22Rv1 (cell line): ENCODE measurements around the gene RFWD3.
A peak's percentile ranks its signal among the peaks of the same experiment; 100 is the strongest.

Source experiments
- H3K27ac ChIP-seq: fragments of 450-650 bp; 2 replicates; pipeline ENCODE4 v1.5.1; 2017
- ZFX ChIP-seq: fragments of 450-650 bp; IDR thresholded peaks from 2 replicates; pipeline ENCODE4 v1.6.1; 2017; ENCODE audit warnings: antibody characterized with exemption, borderline replicate concordance
- TF ChIP-seq, protein P1 (sequence below): fragments of 450-650 bp; IDR thresholded peaks from 2 replicates; pipeline ENCODE4 v1.5.1; 2017; ENCODE audit warnings: mild to moderate bottlenecking

The RFWD3 gene

DNA sequence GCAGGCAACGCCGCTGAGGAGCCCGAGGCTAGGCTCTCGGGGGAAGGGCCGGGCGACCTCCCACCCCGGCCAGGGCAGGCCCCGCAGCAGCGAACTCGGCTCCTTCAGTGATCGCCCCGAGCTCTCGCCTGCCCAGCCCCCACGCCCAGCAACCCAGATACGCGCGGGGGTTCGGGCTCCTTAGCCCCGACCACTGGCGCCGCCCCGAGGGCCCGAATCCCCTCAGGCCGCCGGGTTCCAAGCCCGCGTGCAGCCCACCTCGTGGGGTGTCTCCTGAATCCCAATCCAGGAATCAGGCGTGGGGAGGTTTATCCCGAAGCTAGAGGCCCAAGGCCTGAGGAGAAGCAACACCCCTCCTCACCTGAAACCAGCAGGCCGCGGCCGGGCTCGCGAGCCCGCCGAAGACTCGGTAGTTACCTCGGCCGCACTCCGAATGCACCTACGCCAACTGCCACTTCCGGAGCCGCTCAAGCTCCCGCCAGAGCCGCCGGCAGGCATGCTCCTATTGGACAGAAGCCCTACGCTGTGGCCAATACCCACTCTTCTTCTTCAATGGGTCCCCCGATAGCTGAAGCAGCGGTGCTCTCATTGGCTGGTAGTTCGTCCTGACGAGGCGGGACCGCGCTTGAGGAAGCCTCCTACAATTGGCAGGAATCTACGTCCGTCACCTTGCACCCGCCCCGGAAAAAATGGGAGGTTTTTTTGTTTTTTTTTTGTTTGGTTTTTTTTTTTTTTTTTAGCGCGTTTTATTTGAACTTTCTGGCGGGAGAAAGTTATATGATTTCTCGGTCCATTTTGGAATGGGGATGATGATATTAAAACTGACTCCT, at the start of gene RFWD3:
Gene RFWD3, minus strand, starts transcription at position 453 of the 830 bp plus-strand sequence. CDS start 5,428 bp downstream, outside the sequence.
- H3K27ac ChIP-seq, result peak within 1 kb of the TSS; percentile 80
- no peak for TF ChIP-seq ZFX
- TF ChIP-seq, protein P1, sequence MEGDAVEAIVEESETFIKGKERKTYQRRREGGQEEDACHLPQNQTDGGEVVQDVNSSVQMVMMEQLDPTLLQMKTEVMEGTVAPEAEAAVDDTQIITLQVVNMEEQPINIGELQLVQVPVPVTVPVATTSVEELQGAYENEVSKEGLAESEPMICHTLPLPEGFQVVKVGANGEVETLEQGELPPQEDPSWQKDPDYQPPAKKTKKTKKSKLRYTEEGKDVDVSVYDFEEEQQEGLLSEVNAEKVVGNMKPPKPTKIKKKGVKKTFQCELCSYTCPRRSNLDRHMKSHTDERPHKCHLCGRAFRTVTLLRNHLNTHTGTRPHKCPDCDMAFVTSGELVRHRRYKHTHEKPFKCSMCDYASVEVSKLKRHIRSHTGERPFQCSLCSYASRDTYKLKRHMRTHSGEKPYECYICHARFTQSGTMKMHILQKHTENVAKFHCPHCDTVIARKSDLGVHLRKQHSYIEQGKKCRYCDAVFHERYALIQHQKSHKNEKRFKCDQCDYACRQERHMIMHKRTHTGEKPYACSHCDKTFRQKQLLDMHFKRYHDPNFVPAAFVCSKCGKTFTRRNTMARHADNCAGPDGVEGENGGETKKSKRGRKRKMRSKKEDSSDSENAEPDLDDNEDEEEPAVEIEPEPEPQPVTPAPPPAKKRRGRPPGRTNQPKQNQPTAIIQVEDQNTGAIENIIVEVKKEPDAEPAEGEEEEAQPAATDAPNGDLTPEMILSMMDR, result no peak

DNA sequence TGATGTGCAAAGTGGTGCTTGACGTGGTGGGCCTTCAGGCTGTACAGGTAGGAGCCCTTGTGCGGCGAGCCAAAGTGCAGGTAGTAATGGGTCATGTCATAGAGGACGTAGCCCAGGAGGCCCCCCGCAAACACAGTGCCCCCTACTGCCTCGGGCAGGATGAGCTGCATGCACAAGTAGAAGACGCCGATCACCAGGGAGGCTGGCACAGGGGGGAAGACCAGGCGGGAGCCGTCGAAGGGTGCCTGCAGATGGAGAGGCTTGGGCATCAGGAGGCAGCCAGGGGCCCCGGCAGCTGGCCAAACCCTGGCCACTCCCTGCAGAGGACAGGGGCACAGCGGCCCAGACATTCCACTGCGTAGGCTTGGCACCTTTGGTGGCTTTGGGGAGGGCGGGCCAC, 49.7 kb upstream of the RFWD3 start:
- TF ChIP-seq ZFX, result no peak
- TF ChIP-seq, protein P1, result no peak
- H3K27ac ChIP-seq, result no peak overlapping the region

DNA sequence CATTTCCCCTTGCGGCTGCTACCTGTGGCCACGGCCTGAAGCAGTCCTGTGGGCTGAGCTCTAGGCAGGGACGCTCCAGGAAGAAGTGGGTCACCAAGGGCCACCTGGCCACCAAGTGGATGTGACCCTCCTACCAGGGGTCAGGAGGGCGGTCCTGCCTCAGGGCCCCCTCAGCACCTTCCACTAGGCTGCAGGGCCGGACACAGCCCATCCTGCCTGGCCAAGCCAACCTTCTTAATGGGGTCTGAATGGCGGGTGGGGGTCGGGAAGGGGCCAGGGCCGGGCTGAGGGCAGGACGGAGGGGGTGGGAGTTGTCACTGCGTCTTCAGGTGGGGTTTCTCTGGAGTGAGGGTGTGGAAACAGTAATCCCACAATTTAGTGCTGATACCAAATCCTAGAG, 47.2 kb upstream of the RFWD3 start:
- TF ChIP-seq, protein P1, result no peak
- TF ChIP-seq ZFX, result no peak
- H3K27ac ChIP-seq, result no peak overlapping the region

DNA sequence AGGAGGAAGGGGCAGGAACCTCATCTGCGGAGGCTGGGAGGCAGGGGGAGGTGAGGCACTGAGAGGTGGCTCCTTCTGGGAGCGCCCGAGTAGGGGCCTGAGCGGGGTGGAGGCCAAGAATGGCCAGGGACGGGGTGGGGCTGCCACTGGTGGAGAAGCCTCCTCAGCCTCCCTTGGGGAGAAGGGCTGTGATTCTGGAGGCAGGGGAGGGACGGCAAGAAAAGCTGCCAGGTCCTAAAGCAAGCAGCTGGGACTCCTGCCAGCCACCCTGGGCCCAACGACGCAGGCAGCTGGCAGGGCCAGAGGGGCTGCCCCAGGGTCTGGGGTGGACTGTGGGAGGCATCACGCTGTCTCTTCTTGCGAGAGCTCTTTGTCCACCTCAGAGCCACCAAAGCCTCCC, 46.6 kb upstream of the RFWD3 start:
- no peak overlapping the region for H3K27ac ChIP-seq
- no peak for TF ChIP-seq ZFX
- TF ChIP-seq, protein P1, result no peak

GRCh38 chr16:74711938-74712337, 45.3 kb upstream of the RFWD3 start:
- TF ChIP-seq, protein P1, result no peak
- no peak for TF ChIP-seq ZFX
- no peak overlapping the region for H3K27ac ChIP-seq

GRCh38 chr16:74710401-74710800, 43.7 kb upstream of the RFWD3 start:
- TF ChIP-seq, protein P1, result no peak
- no peak for TF ChIP-seq ZFX

DNA sequence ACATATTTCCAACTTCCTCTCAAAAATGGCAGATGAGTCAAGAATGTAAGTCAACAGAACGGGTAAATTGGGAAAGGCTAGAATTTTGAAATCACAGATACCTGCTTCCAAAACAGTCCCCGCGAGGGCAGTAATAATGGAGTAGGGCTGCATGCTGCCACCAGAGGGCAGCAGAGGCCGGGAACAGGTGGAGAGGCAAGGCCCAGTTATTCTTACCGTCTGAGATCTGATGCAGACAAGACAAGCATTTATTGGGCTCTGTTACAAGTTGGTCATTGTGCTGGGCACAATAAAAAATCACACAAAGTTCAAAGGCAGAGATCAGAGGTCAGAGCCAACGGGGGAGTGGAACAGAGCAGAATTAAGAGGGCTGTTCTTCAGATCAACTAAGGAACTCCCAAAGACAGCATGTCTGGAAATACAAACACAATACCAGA, 42.8 kb upstream of the RFWD3 start:
- TF ChIP-seq, protein P1, result peak; percentile 96
- no peak for TF ChIP-seq ZFX
- no peak overlapping the region for H3K27ac ChIP-seq

More at GRCh38 chr16:74710401-74710800, 43.7 kb upstream of the RFWD3 start:
- no peak overlapping the region for H3K27ac ChIP-seq
